IMR-90 (cell line): ENCODE measurements around the gene TRPM8. TPM values are rescaled to one million over a fixed set of nuclear protein-coding genes. Genes with fewer than 3 reads are reported as not detected.
A peak's percentile ranks its signal among the peaks of the same experiment; 100 is the strongest.

Experiments
- ATAC-seq: fragments of 200-7000 bp; cut with Tn5 transposase; 2 replicates; pipeline ENCODE4 v1.9.1; 2020; ENCODE audit warnings: low read depth, mild to moderate bottlenecking, moderate library complexity
- BruUV-seq: library from RNA; stranded (reverse); fragments of 400-500 nt; replicated peaks from 2 replicates; lab custom pipeline; 2021; lab: Mats Ljungman, UMichigan
- CTCF ChIA-PET: fragments of 300-600 bp; formaldehyde crosslinking; extraction: SDS; loops from one replicate; lab custom pipeline; 2021; ENCODE audit warnings: antibody characterized with exemption; lab: Yijun Ruan, JAX
- POLR2A ChIA-PET: fragments of 300-600 bp; sonication (Branson Sonifier 250); formaldehyde crosslinking; loops from one replicate; lab custom pipeline; 2022; ENCODE audit warnings: antibody characterized with exemption; ENCODE audit not compliant: unreplicated experiment; lab: Charles Lee
- DNase-seq: peaks from one replicate; pipeline ENCODE4 v3.0.0; 2013
- H2AFZ ChIP-seq: replicated peaks from 2 replicates; pipeline ENCODE3; 2013; ENCODE audit warnings: low read length, mild to moderate bottlenecking; ENCODE audit not compliant: poor library complexity
- H2AK5ac ChIP-seq: 2 replicates; pipeline ENCODE4 v1.6.1; 2013; ENCODE audit warnings: low read depth, low read length, inconsistent platforms
- H2AK9ac ChIP-seq: replicated peaks from 2 replicates; pipeline ENCODE3; 2013; ENCODE audit warnings: mild to moderate bottlenecking, low read depth, low read length, moderate library complexity; ENCODE audit not compliant: poor library complexity
- H2BK120ac ChIP-seq: 2 replicates; pipeline ENCODE4 v1.6.1; 2013; ENCODE audit warnings: low read depth, low read length, inconsistent platforms
- H2BK15ac ChIP-seq: 3 replicates; pipeline ENCODE4 v1.6.1; 2013; ENCODE audit warnings: low read depth, low read length, inconsistent platforms
- H2BK20ac ChIP-seq: 2 replicates; pipeline ENCODE4 v1.6.1; 2013; ENCODE audit warnings: low read depth, mild to moderate bottlenecking, inconsistent platforms, low read length, moderate library complexity
- H2BK5ac ChIP-seq: 2 replicates; pipeline ENCODE4 v1.6.1; 2013; ENCODE audit warnings: mild to moderate bottlenecking, low read depth, low read length, inconsistent platforms; ENCODE audit not compliant: poor library complexity, severe bottlenecking
- H3K14ac ChIP-seq: replicated peaks from 2 replicates; pipeline ENCODE4 v1.6.1; 2013; ENCODE audit warnings: low read depth, low read length, inconsistent platforms
- H3K18ac ChIP-seq: 2 replicates; pipeline ENCODE4 v1.6.1; 2013; ENCODE audit warnings: low read depth, low read length, control low read depth
- H3K23ac ChIP-seq: 2 replicates; pipeline ENCODE4 v1.6.1; 2013; ENCODE audit warnings: low read depth, low read length, inconsistent platforms
- H3K27ac ChIP-seq: 2 replicates; pipeline ENCODE4 v1.5.1; 2013; ENCODE audit warnings: mild to moderate bottlenecking, control low read depth, low read length; ENCODE audit not compliant: insufficient read depth
- H3K27me3 ChIP-seq: 2 replicates; pipeline ENCODE4 v1.6.1; 2013; ENCODE audit warnings: low read length; ENCODE audit not compliant: control insufficient read depth, insufficient read depth
- H3K36me3 ChIP-seq: 2 replicates; pipeline ENCODE4 v1.6.1; 2013; ENCODE audit warnings: low read length, mixed read lengths; ENCODE audit not compliant: control insufficient read depth, insufficient read depth
- H3K4ac ChIP-seq: 2 replicates; pipeline ENCODE4 v1.6.1; 2013; ENCODE audit warnings: low read depth, low read length, inconsistent platforms
- H3K4me1 ChIP-seq: 2 replicates; pipeline ENCODE4 v1.6.1; 2013; ENCODE audit warnings: low read length, mixed read lengths; ENCODE audit not compliant: control insufficient read depth, insufficient read depth
- H3K4me2 ChIP-seq: 2 replicates; pipeline ENCODE4 v1.6.1; 2013; ENCODE audit warnings: low read depth, mild to moderate bottlenecking, control low read depth, low read length, moderate library complexity
- H3K4me3 ChIP-seq: 2 replicates; pipeline ENCODE4 v1.5.1; 2013; ENCODE audit warnings: low read depth, mild to moderate bottlenecking, control low read depth, low read length, moderate library complexity; ENCODE audit not compliant: insufficient read depth
- H3K56ac ChIP-seq: 2 replicates; pipeline ENCODE4 v1.6.1; 2013; ENCODE audit warnings: low read length, inconsistent platforms; ENCODE audit not compliant: insufficient read depth; ENCODE audit errors: extremely low read depth
- H3K79me1 ChIP-seq, 2 experiments: 2 replicates each; pipeline ENCODE4 v1.6.1; 2013; ENCODE audit warnings: low read length in 2 of 2, inconsistent platforms in 1 of 2, low read depth in 1 of 2
- H3K9ac ChIP-seq: 2 replicates; pipeline ENCODE4 v1.6.1; 2013; ENCODE audit warnings: low read depth, low read length, control low read depth
- H3K9me1 ChIP-seq: 2 replicates; pipeline ENCODE4 v1.6.1; 2013; ENCODE audit warnings: low read length, inconsistent platforms; ENCODE audit not compliant: insufficient read depth
- H3K9me3 ChIP-seq: 2 replicates; pipeline ENCODE4 v1.6.1; 2013; ENCODE audit warnings: low read length; ENCODE audit not compliant: control insufficient read depth, insufficient read depth
- H4K20me1 ChIP-seq: 2 replicates; pipeline ENCODE4 v1.6.1; 2013; ENCODE audit warnings: low read length, inconsistent platforms; ENCODE audit not compliant: insufficient read depth
- H4K5ac ChIP-seq: 2 replicates; pipeline ENCODE4 v1.6.1; 2013; ENCODE audit warnings: mild to moderate bottlenecking, low read depth, low read length, control low read depth
- H4K8ac ChIP-seq, 2 experiments: 2 replicates each; pipeline ENCODE4 v1.6.1; 2013; ENCODE audit warnings: low read depth in 2 of 2, low read length in 2 of 2, control low read depth in 1 of 2, inconsistent platforms in 1 of 2
- H4K91ac ChIP-seq: 2 replicates; pipeline ENCODE4 v1.6.1; 2013; ENCODE audit warnings: low read depth, low read length, inconsistent platforms; ENCODE audit not compliant: insufficient read depth
- BHLHE40 ChIP-seq: fragments of 150-350 bp; IDR thresholded peaks from 2 replicates; pipeline ENCODE4 v1.6.1; 2016; ENCODE audit warnings: mild to moderate bottlenecking, low read depth, low read length
- CEBPB ChIP-seq: IDR thresholded peaks from 2 replicates; pipeline ENCODE4 v1.6.1; 2012; ENCODE audit warnings: low read depth, low read length, improper control_type of control experiment
- CHD1 ChIP-seq: IDR thresholded peaks from 2 replicates; pipeline ENCODE4 v1.6.1; 2012; ENCODE audit warnings: low read depth, low read length, improper control_type of control experiment
- FOS ChIP-seq: fragments of 150-350 bp; IDR thresholded peaks from 2 replicates; pipeline ENCODE4 v1.6.1; 2016; ENCODE audit warnings: low read depth, low read length
- MAFK ChIP-seq: IDR thresholded peaks from 2 replicates; pipeline ENCODE4 v1.6.1; 2012; ENCODE audit warnings: low read depth, low read length, improper control_type of control experiment
- MAZ ChIP-seq: IDR thresholded peaks from 2 replicates; pipeline ENCODE4 v1.6.1; 2012; ENCODE audit warnings: low read depth, mild to moderate bottlenecking, low read length, improper control_type of control experiment, moderate library complexity, borderline replicate concordance
- MXI1 ChIP-seq: IDR thresholded peaks from 2 replicates; pipeline ENCODE4 v1.6.1; 2012; ENCODE audit warnings: low read depth, mild to moderate bottlenecking, low read length, moderate library complexity, borderline replicate concordance
- NFE2L2 ChIP-seq: fragments of 150-350 bp; IDR thresholded peaks from 2 replicates; pipeline ENCODE4 v1.6.1; 2016; ENCODE audit warnings: low read depth, mild to moderate bottlenecking, low read length
- POLR2A ChIP-seq: IDR thresholded peaks from 2 replicates; pipeline ENCODE4 v1.6.1; 2012; ENCODE audit warnings: mild to moderate bottlenecking, low read depth, low read length
- RAD21 ChIP-seq: IDR thresholded peaks from 2 replicates; pipeline ENCODE4 v1.6.1; 2012; ENCODE audit warnings: low read length, improper control_type of control experiment
- RCOR1 ChIP-seq: IDR thresholded peaks from 2 replicates; pipeline ENCODE4 v1.6.1; 2012; ENCODE audit warnings: mild to moderate bottlenecking, low read length, improper control_type of control experiment; ENCODE audit not compliant: insufficient replicate concordance
- RFX5 ChIP-seq: IDR thresholded peaks from 2 replicates; pipeline ENCODE4 v1.8.0; 2012; ENCODE audit warnings: low read depth, mild to moderate bottlenecking, low read length, moderate library complexity
- SMC3 ChIP-seq: fragments of 150-350 bp; IDR thresholded peaks from 2 replicates; pipeline ENCODE4 v1.6.1; 2016; ENCODE audit warnings: low read depth, mild to moderate bottlenecking, antibody characterized with exemption, low read length, moderate library complexity
- WGBS, 2 experiments: methylation state at CpG; one replicate each; pipeline versions ENCODE4 v1.1.5 to v1.1.7; 2013; ENCODE audit warnings: missing lambda C conversion rate in 2 of 2; ENCODE audit not compliant: insufficient read length in 1 of 2; ENCODE audit errors: extremely low coverage in 2 of 2; 5-methylcytosine and 5-hydroxymethylcytosine counted together
- dilution Hi-C: fragments of 300-500 bp; cut with HindIII; formaldehyde crosslinking; loops from one replicate; pipeline ENCODE4 v1.14.3; 2018; ENCODE audit warnings: low sequenced_read_pairs; ENCODE audit not compliant: unreplicated experiment
- in situ Hi-C: fragments of 300-500 bp; cut with MboI; formaldehyde crosslinking; loops from 3 replicates; pipeline ENCODE4 v1.14.3; 2019; ENCODE audit warnings: low sequenced_read_pairs, inconsistent platforms, mixed read lengths
- intact Hi-C: fragments of 100-400 bp; cut with micrococcal nuclease; formaldehyde crosslinking; loops from 2 replicates; pipeline ENCODE4 v1.10.0; 2022
- polyA plus RNA-seq, 3 experiments: library from polyadenylated mRNA; depleted of rRNA; stranded (reverse); fragments of >200 nt; gene quantifications; 2 replicates each; pipeline ENCODE4 v1.2.3, GENCODE V29; 2012; ENCODE audit warnings: low replicate concordance in 1 of 3
- total RNA-seq: library from RNA; depleted of rRNA; stranded (reverse); fragments of >200 nt; gene quantifications from 2 replicates; pipeline ENCODE4 v1.2.3, GENCODE V29; 2012
- TF ChIP-seq, protein P1 (sequence below): conservative IDR thresholded peaks from 2 replicates; pipeline ENCODE4 v1.5.1; 2012; ENCODE audit warnings: mild to moderate bottlenecking, low read depth, low read length, improper control_type of control experiment
- TF ChIP-seq, protein P2 (sequence below): fragments of 150-350 bp; IDR thresholded peaks from 2 replicates; pipeline ENCODE4 v1.6.1; 2016; ENCODE audit warnings: low read depth, mild to moderate bottlenecking, low read length, moderate library complexity, borderline replicate concordance
- TF ChIP-seq, protein P3 (sequence below): fragments of 150-350 bp; IDR thresholded peaks from 2 replicates; pipeline ENCODE4 v1.6.1; 2017; ENCODE audit warnings: mild to moderate bottlenecking, antibody characterized with exemption, low read length, low read depth

TRPM8 gene
- total and polyA plus RNA-seq, 2 of the 4 experiments (the other 2 are of a cell fraction) = not detected

DNA sequence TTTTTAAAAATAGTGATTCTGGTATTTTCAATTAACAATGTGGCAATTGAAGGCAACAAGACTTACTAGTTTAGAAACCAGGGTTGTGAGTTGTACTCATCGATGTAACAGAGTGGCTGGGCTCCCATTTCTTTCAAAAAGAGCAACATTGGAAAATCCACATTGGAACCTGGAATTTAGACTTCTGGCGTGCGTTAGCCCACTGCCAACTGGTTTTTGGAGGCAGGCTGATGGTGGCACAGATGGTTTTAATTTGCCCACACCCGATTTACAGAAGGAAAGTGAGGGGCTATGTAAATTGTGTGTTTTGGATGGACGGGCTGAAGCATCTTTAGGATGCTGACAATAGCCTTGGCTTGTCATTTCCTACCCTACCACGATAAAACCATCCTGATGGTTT lies 66.3 kb downstream of the TRPM8 start:
- no peaks in the 10 kb centered on the region for H3K79me1 ChIP-seq
- H2BK20ac ChIP-seq = peak overlapping the region; percentile 82
- H3K18ac ChIP-seq = no peak overlapping the region
- peak overlapping the region; percentile 33 for H2AFZ ChIP-seq
- H3K4ac ChIP-seq = peak overlapping the region; percentile 12
- H2BK15ac ChIP-seq = peak overlapping the region; percentile 71; the same call in 2 of the 3 replicates
- peak overlapping the region; percentile 52 for H4K91ac ChIP-seq
- no peak overlapping the region for H3K9ac ChIP-seq
- H3K27me3 ChIP-seq = no peaks in the 10 kb centered on the region
- no TSS peak for BruUV-seq
- peaks cover 7% of the 10 kb centered on the region for H3K4me1 ChIP-seq
- H3K36me3 ChIP-seq = no peaks in the 10 kb centered on the region
- H2AK9ac ChIP-seq = peak overlapping the region; percentile 12
- H3K27ac ChIP-seq = no peak overlapping the region
- H4K8ac ChIP-seq = peak overlapping the region in 1 of 2 experiments; percentile 7; a peak in 1 of 4 replicates
- no peaks in the 10 kb centered on the region for H4K20me1 ChIP-seq
- no peak for ATAC-seq
- no peak overlapping the region for H3K4me3 ChIP-seq
- no peak overlapping the region; the same call in 1 of the 2 replicates for H4K5ac ChIP-seq
- dilution Hi-C loops (no loop called here), intact Hi-C loops (no loop called here), in situ Hi-C loops (loop anchor here (10.0 kb wide), 1 partner anchor 1131 kb away; no protein-coding TSS in a partner anchor)
- H3K4me2 ChIP-seq = no peak overlapping the region
- ChIA-PET POLR2A (no interaction called here), CTCF (no interaction called here)
- H3K9me3 ChIP-seq = no peaks in the 10 kb centered on the region
- H2BK5ac ChIP-seq = no peak overlapping the region
- H3K23ac ChIP-seq = peak overlapping the region; percentile 76; the same call in 1 of the 2 replicates
- H2AK5ac ChIP-seq = peak overlapping the region; percentile 51
- peak overlapping the region; percentile 44 for H3K14ac ChIP-seq
- H3K9me1 ChIP-seq = peaks cover 4% of the 10 kb centered on the region
- DNase-seq = no peak
- 100% methylated on average over 1 of the region's 6 CpGs; no CpG with 5 or more reads in 1 of the 2 experiments for WGBS, 2 experiments
- H2BK120ac ChIP-seq = peak overlapping the region; percentile 89
- H3K56ac ChIP-seq = no peak overlapping the region
- TF ChIP-seq CEBPB (no peak), MAZ (no peak), RFX5 (no peak), NFE2L2 (no peak), FOS (no peak), MAFK (no peak), CHD1 (no peak), SMC3 (no peak), RCOR1 (no peak), RAD21 (no peak), MXI1 (no peak), POLR2A (no peak), BHLHE40 (no peak)
- TF ChIP-seq, protein P1, sequence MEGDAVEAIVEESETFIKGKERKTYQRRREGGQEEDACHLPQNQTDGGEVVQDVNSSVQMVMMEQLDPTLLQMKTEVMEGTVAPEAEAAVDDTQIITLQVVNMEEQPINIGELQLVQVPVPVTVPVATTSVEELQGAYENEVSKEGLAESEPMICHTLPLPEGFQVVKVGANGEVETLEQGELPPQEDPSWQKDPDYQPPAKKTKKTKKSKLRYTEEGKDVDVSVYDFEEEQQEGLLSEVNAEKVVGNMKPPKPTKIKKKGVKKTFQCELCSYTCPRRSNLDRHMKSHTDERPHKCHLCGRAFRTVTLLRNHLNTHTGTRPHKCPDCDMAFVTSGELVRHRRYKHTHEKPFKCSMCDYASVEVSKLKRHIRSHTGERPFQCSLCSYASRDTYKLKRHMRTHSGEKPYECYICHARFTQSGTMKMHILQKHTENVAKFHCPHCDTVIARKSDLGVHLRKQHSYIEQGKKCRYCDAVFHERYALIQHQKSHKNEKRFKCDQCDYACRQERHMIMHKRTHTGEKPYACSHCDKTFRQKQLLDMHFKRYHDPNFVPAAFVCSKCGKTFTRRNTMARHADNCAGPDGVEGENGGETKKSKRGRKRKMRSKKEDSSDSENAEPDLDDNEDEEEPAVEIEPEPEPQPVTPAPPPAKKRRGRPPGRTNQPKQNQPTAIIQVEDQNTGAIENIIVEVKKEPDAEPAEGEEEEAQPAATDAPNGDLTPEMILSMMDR = no peak
- TF ChIP-seq, protein P2, sequence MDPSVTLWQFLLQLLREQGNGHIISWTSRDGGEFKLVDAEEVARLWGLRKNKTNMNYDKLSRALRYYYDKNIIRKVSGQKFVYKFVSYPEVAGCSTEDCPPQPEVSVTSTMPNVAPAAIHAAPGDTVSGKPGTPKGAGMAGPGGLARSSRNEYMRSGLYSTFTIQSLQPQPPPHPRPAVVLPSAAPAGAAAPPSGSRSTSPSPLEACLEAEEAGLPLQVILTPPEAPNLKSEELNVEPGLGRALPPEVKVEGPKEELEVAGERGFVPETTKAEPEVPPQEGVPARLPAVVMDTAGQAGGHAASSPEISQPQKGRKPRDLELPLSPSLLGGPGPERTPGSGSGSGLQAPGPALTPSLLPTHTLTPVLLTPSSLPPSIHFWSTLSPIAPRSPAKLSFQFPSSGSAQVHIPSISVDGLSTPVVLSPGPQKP = no peak
- TF ChIP-seq, protein P3, sequence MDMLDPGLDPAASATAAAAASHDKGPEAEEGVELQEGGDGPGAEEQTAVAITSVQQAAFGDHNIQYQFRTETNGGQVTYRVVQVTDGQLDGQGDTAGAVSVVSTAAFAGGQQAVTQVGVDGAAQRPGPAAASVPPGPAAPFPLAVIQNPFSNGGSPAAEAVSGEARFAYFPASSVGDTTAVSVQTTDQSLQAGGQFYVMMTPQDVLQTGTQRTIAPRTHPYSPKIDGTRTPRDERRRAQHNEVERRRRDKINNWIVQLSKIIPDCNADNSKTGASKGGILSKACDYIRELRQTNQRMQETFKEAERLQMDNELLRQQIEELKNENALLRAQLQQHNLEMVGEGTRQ = no peak
